GM21423 (cell line): ENCODE data around the gene BBS9.

Experiments
- ATAC-seq: cut with Tn5 transposase; IDR thresholded peaks from one replicate; pipeline ENCODE4 v1.9.1; 2021; ENCODE audit warnings: mild to moderate bottlenecking, moderate library complexity; ENCODE audit not compliant: unreplicated experiment

Gene BBS9

GRCh38 chr7:33582104-33582503 is 452.7 kb downstream of the BBS9 start:
- no peak for ATAC-seq

- no peak for ATAC-seq
These were observed 453.2 kb downstream of the BBS9 start for GRCh38 chr7:33582533-33582932.

GRCh38 chr7:33589911-33590310 is 460.5 kb downstream of the BBS9 start:
- no peak for ATAC-seq

DNA sequence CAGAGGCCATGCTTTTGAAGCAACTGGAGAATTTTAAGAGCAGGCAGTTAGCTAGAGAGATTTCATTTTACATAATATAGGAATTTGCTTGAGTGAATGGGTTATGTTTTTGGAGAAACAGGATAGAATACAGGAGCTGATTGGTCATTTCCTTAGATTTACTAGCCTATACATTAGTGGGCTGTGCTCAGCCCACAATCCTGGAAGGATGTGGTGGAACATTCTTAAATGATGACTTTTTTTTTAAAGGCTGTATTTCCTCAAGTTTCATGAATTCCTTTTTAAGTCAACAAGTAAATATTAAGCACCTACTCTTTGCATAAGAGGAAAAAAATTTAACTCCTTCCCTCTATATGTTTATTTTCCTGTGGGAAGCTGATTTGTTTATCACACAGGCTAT is 461.6 kb downstream of the BBS9 start:
- no peak for ATAC-seq

GRCh38 chr7:33591490-33591889 is 462.1 kb downstream of the BBS9 start:
- ATAC-seq: no peak

DNA sequence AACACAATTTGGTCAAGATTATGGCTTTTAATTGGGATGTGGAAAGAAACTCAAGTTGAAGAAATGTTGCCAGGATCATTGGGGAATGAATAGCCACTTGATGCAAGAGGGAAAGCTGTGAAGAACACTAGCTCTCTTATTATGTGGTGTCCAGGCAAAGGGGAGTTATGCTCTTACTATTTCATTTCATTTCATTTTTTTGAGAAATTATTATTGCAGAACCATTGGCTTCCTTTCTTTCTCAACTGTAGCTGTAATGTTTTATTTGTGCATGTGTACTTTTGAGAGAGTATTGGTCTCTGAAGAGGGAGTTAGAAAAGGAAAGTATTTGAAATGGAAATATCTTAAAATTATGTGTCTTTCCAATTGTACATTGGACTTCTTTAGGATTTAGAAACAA is 463.4 kb downstream of the BBS9 start:
- no peak for ATAC-seq

DNA sequence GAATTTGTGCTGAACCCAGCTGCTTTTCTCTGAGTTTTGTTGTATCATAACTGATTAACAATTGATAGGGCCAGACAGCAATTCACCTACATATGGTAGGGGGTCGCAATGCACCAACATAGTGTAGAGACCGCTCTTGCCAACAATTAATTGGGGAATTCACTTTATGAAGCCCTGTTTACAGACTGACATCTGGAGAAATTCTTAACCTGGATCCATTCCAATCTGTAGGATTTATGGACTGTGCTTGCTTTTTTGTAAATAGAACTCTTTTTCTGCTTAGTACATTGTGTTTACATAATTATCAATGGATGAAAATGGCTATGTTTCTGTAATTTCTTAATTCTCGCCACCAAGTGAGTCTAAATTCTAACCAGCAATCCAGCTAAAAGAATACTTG is 464.2 kb downstream of the BBS9 start:
- no peak for ATAC-seq

DNA sequence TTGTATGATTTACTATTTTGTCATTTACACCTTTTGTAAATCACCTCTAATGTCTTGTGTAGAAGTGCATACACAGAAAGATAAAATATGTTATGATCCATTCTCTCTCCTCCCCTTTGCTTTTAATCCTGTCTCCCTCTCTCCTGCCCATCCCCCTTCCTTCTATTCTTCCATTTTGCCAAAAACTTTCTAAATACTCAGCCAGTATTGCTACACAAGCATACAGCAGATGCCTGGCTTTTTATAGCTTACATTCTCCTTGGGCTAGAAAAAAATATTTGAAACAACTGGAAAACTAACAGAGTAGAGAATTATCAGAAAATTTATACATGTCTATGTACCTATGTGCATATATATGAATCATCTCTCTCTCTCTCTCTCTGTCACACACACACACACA is 467.3 kb downstream of the BBS9 start:
- ATAC-seq: no peak

DNA sequence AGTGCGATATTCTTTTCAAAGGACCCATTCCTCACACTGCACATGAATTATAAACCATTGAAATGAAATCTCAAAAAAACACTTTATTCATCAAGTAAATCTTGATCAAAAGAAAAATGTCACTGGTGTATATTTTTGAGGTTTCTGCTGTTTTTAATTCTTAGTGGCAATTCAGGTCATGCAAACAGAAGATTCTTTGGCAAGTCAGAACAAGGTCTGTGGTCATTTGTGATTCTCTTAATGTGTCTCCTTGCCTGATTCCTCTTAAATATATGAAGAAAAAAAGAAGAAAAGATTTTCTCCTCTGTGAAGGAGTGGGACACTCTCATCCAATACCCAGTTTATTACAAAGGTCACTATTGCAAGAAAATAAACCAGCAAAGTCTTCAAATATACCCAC is 467.8 kb downstream of the BBS9 start:
- no peak for ATAC-seq

DNA sequence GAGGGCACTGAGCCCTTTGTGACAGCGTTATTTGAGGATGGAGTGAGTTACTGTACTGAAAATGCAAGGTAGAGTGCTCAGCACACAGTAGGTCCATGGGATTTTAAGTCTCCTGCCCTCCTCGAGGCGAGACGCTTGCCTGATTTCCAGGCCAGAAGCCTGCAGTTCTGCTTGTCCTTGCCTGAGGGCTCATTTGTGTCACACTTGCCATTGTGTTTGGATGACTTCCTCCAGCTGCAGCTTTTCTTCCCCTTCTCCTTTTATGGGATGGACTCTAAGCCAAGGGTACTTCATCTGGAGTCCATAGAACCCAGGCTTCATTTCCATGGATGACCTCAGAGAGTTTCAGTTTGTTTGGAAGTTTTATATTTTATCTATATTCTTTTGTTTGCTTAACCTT is 471.7 kb downstream of the BBS9 start:
- ATAC-seq: no peak

- no peak for ATAC-seq
These were observed 472.5 kb downstream of the BBS9 start for GRCh38 chr7:33601884-33602283.

- no peak for ATAC-seq
These were observed 474.7 kb downstream of the BBS9 start for GRCh38 chr7:33604056-33604455.

GRCh38 chr7:33610918-33611317 is 481.6 kb downstream of the BBS9 start:
- ATAC-seq: no peak

DNA sequence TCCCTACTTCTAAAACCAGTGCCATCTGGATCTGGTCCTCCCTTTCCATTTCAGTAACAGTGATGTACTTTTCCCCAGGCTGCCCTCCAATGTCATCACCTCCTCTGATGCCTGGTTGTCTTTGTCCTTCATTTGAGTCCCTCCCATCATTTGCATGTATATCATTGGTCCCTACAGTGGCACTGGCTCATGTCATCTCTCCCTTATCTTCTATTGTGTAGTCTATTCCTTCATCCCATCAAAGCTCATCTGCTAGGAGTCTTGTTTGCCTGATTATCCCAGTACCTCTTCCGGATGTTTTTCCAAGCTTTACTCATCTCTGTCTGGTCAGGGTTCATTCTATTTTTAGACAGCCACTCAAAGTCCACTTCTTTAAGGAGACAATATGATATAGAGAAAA is 483.1 kb downstream of the BBS9 start:
- no peak for ATAC-seq

GRCh38 chr7:33614357-33615117 is 485.2 kb downstream of the BBS9 start:
- ATAC-seq: no peak

DNA sequence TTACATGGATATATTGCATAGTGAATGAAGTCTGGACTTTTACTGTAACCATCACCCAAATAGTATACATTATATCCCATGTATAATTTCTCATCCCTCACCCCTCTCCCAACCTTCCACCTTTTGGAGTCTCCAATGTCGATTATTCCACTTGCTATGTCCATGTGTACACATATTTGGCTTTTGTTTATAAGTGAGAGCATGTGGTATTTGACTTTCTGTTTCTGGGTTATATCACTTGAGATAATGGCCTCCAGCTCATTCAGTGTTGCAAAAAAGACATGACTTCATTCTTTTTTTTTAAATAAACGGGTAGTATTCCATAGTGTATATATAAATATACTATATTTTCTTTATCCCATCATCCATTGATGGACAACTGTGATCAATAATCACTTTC is 487.4 kb downstream of the BBS9 start:
- no peak for ATAC-seq

DNA sequence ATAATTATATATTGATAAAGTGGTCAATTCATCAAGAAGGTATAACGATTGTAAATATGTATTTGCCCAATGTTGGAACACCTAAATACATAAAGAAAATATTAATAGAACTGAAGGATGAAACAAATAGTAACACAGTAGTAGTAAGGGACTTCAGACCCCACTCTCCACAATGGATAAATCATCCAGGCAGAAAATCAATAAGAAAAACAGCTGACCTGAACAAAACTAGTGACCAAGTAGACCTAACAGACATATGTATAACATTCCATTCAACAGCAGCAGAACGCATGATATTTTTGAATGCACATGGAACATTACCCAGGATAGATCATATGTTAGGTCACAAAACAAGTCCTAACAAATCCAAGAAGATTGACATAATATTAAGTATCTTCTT is 489.9 kb downstream of the BBS9 start:
- ATAC-seq: no peak

DNA sequence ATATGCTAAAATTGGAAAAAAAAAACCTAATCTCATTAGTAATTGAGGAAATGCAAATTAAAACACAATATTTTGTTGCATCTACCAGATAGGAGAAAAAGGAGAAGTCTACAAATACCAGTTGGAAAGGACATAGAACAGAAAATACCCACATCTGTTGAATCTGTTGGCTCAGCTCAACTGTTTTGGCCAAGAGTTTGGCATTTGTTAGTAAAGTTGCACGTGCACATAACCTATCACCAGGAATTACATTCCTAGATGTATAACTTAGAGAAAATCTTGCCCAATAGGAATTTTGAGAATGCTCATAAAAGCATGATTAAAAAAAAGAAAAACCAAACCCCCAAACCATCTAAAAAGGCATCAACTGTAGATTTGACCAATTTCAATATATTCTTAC is 493.9 kb downstream of the BBS9 start:
- ATAC-seq: no peak

- no peak for ATAC-seq
These were observed 494.9 kb downstream of the BBS9 start for GRCh38 chr7:33624215-33624614.

- ATAC-seq: no peak
These were observed 497.5 kb downstream of the BBS9 start for GRCh38 chr7:33626869-33627268.

GRCh38 chr7:33627741-33628140 is 498.4 kb downstream of the BBS9 start:
- ATAC-seq: no peak

GRCh38 chr7:33628894-33629293 is 499.5 kb downstream of the BBS9 start:
- ATAC-seq: no peak

GRCh38 chr7:33630359-33630758 is 501.0 kb downstream of the BBS9 start:
- ATAC-seq: no peak
